Inflammatory macrophage (primary cell): ENCODE data around the gene SIM2.
"Not testable (repeated sequence)": the region's sequence is repeated elsewhere in the genome, so short reads cannot be mapped to it uniquely, and the experiment has no call there.

Source experiments
- DNase-seq, 2 donors: peaks; one replicate each; pipeline ENCODE4 v3.0.0-alpha.2; 2020 to 2022
- total RNA-seq, 18 experiments: gene quantifications; one replicate each; lab custom pipeline; 2026; ENCODE audit warnings: mixed read lengths in 6 of 18, inconsistent platforms in 2 of 18; lab: John Stamatoyannopoulos, UW

Gene SIM2
- total RNA-seq: 0 to 0.13 (median 0) reads per million in 18 experiments

- no peak for DNase-seq
These were observed at the start of gene SIM2 for GRCh38 chr21:36698981-36699545. Gene SIM2 (plus strand): TSS chr21:36699115. CDS start chr21:36699747, 632 bp downstream.

- no peak for DNase-seq
These were observed 44.6 kb upstream of the SIM2 start for GRCh38 chr21:36654324-36654723.

GRCh38 chr21:36654796-36655325, 44.1 kb upstream of the SIM2 start:
- no peak for DNase-seq

- peak; percentile 12 to 46 for DNase-seq
These were observed 42.8 kb upstream of the SIM2 start for GRCh38 chr21:36656138-36656537.

GRCh38 chr21:36657290-36657689, 41.6 kb upstream of the SIM2 start:
- DNase-seq: not testable (repeated sequence)

- DNase-seq: no peak
These were observed 40.9 kb upstream of the SIM2 start for GRCh38 chr21:36657999-36658398.

GRCh38 chr21:36658926-36659325, 40.0 kb upstream of the SIM2 start:
- DNase-seq: no peak

- DNase-seq: peak; percentile 4 to 28
These were observed 37.2 kb upstream of the SIM2 start for GRCh38 chr21:36661511-36662309.

GRCh38 chr21:36663033-36663855, 35.7 kb upstream of the SIM2 start:
- DNase-seq: no peak

- no peak for DNase-seq
These were observed 34.3 kb upstream of the SIM2 start for GRCh38 chr21:36664662-36664990.

- DNase-seq: no peak
These were observed 33.1 kb upstream of the SIM2 start for GRCh38 chr21:36665806-36666205.

- DNase-seq: no peak
These were observed 30.2 kb upstream of the SIM2 start for GRCh38 chr21:36668713-36669112.

GRCh38 chr21:36671836-36672235, 27.1 kb upstream of the SIM2 start:
- DNase-seq: no peak

- DNase-seq: not testable (repeated sequence)
These were observed 26.6 kb upstream of the SIM2 start for GRCh38 chr21:36672296-36672695.

GRCh38 chr21:36672737-36673136, 26.2 kb upstream of the SIM2 start:
- DNase-seq: no peak

GRCh38 chr21:36676039-36676950, 22.6 kb upstream of the SIM2 start:
- DNase-seq: no peak

- no peak for DNase-seq
These were observed 21.5 kb upstream of the SIM2 start for GRCh38 chr21:36677443-36677842.

GRCh38 chr21:36678538-36678937, 20.4 kb upstream of the SIM2 start:
- DNase-seq: no peak

- no peak for DNase-seq
These were observed 17.7 kb upstream of the SIM2 start for GRCh38 chr21:36681117-36681631.

GRCh38 chr21:36684957-36685714, 13.8 kb upstream of the SIM2 start:
- DNase-seq: no peak

- no peak for DNase-seq
These were observed 12.0 kb upstream of the SIM2 start for GRCh38 chr21:36686955-36687354.
